PC-3 (cell line): ENCODE measurements around the gene ZCCHC9.

ENCODE experiments used
- EZH2 ChIP-seq: fragments of 300-600 bp; sonication (generic); IDR thresholded peaks from one replicate; pipeline ENCODE4 v1.6.1; 2017; ENCODE audit warnings: antibody characterized with exemption, mild to moderate bottlenecking, low read length; ENCODE audit not compliant: unreplicated experiment
- EZH2phosphoT487 ChIP-seq: fragments of 300-600 bp; sonication (generic); IDR thresholded peaks from 2 replicates; pipeline ENCODE4 v1.6.1; 2018; ENCODE audit warnings: mild to moderate bottlenecking, antibody characterized with exemption, low read length, borderline replicate concordance
- TF ChIP-seq, protein P1 (sequence below): fragments of 300-600 bp; sonication (generic); conservative IDR thresholded peaks from 2 replicates; pipeline ENCODE4 v1.5.1; 2017; ENCODE audit warnings: antibody characterized with exemption, low read depth, mild to moderate bottlenecking, low read length

- TF ChIP-seq EZH2 (no peak), EZH2phosphoT487 (no peak)
- TF ChIP-seq, protein P1, sequence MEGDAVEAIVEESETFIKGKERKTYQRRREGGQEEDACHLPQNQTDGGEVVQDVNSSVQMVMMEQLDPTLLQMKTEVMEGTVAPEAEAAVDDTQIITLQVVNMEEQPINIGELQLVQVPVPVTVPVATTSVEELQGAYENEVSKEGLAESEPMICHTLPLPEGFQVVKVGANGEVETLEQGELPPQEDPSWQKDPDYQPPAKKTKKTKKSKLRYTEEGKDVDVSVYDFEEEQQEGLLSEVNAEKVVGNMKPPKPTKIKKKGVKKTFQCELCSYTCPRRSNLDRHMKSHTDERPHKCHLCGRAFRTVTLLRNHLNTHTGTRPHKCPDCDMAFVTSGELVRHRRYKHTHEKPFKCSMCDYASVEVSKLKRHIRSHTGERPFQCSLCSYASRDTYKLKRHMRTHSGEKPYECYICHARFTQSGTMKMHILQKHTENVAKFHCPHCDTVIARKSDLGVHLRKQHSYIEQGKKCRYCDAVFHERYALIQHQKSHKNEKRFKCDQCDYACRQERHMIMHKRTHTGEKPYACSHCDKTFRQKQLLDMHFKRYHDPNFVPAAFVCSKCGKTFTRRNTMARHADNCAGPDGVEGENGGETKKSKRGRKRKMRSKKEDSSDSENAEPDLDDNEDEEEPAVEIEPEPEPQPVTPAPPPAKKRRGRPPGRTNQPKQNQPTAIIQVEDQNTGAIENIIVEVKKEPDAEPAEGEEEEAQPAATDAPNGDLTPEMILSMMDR, result no peak
Measured at GRCh38 chr5:81317536-81317935, 16.1 kb downstream of the ZCCHC9 start.
